Hepatocyte (in vitro differentiated cells): ENCODE data around the gene ARRDC1. TPM values are rescaled to one million over a fixed set of nuclear protein-coding genes. Genes with fewer than 3 reads are reported as not detected.

Experiments used
- DNase-seq: peaks from one replicate; pipeline ENCODE4 v3.0.0-alpha.2; 2016; ENCODE audit warnings: low spot score
- H2AFZ ChIP-seq: fragments of 200-600 bp; sonication (generic); 2 replicates; pipeline ENCODE4 v1.6.0; 2016; ENCODE audit warnings: antibody characterized with exemption, mild to moderate bottlenecking
- H3K27ac ChIP-seq: fragments of 200-600 bp; sonication (generic); 2 replicates; pipeline ENCODE4 v1.5.1; 2016; ENCODE audit warnings: mild to moderate bottlenecking
- H3K27me3 ChIP-seq: fragments of 200-600 bp; sonication (generic); 2 replicates; pipeline ENCODE4 v1.6.1; 2016
- H3K36me3 ChIP-seq: fragments of 200-600 bp; sonication (generic); replicated peaks from 2 replicates; pipeline ENCODE4 v1.5.1; 2016; ENCODE audit warnings: low read depth; ENCODE audit not compliant: insufficient read depth
- H3K4me1 ChIP-seq: fragments of 200-600 bp; sonication (generic); 2 replicates; pipeline ENCODE4 v1.5.1; 2016; ENCODE audit warnings: mild to moderate bottlenecking, moderate library complexity; ENCODE audit not compliant: insufficient read depth
- H3K4me2 ChIP-seq: fragments of 200-600 bp; sonication (generic); 2 replicates; pipeline ENCODE4 v1.6.0; 2016
- H3K4me3 ChIP-seq: fragments of 200-600 bp; sonication (generic); 2 replicates; pipeline ENCODE4 v1.5.1; 2016; ENCODE audit warnings: mild to moderate bottlenecking
- H3K79me2 ChIP-seq: fragments of 200-600 bp; sonication (generic); 2 replicates; pipeline ENCODE4 v1.6.0; 2017; ENCODE audit warnings: mild to moderate bottlenecking
- H3K9me2 ChIP-seq: fragments of 200-600 bp; sonication (generic); replicated peaks from 2 replicates; pipeline ENCODE4 v1.6.0; 2017; ENCODE audit warnings: mild to moderate bottlenecking; ENCODE audit not compliant: insufficient read depth
- H3K9me3 ChIP-seq: fragments of 200-600 bp; sonication (generic); 2 replicates; pipeline ENCODE4 v1.5.1; 2016; ENCODE audit warnings: low read depth, mild to moderate bottlenecking
- H4K20me1 ChIP-seq: fragments of 200-600 bp; sonication (generic); 2 replicates; pipeline ENCODE4 v1.6.0; 2016; ENCODE audit warnings: mild to moderate bottlenecking; ENCODE audit not compliant: insufficient read depth, poor library complexity, severe bottlenecking
- EZH2 ChIP-seq: fragments of 200-600 bp; sonication (generic); IDR thresholded peaks from 2 replicates; pipeline ENCODE4 v1.6.1; 2016; ENCODE audit warnings: antibody characterized with exemption, mild to moderate bottlenecking, borderline replicate concordance
- EZH2phosphoT487 ChIP-seq: fragments of 200-600 bp; sonication (generic); IDR thresholded peaks from one replicate; pipeline ENCODE4 v1.6.1; 2018; ENCODE audit warnings: antibody characterized with exemption, mild to moderate bottlenecking, low read depth, moderate library complexity; ENCODE audit not compliant: unreplicated experiment, severe bottlenecking
- WGBS: methylation state at CpG from one replicate; pipeline ENCODE4 v1.1.6; 2016; ENCODE audit warnings: low lambda C conversion rate; ENCODE audit errors: missing lambda C conversion rate; 5-methylcytosine and 5-hydroxymethylcytosine counted together
- polyA plus RNA-seq: library from polyadenylated mRNA; unstranded; fragments of >200 nt; fragmentation: Nextera tagmentation; extraction: Ambion mirVana; gene quantifications from 2 replicates; pipeline ENCODE4 v1.2.1, GENCODE V29; 2016
- total RNA-seq: library from RNA; depleted of rRNA; stranded (reverse); fragments of >200 nt; gene quantifications from 2 replicates; pipeline ENCODE4 v1.2.3, GENCODE V29; 2014
- TF ChIP-seq, protein P1 (sequence below): fragments of 200-600 bp; sonication (generic); IDR thresholded peaks from 2 replicates; pipeline ENCODE4 v1.5.1; 2016; ENCODE audit warnings: antibody characterized with exemption, mild to moderate bottlenecking; ENCODE audit not compliant: poor library complexity

Gene ARRDC1
- total and polyA plus RNA-seq, 2 experiments from 2014 or later: 62.7 to 102 TPM

DNA sequence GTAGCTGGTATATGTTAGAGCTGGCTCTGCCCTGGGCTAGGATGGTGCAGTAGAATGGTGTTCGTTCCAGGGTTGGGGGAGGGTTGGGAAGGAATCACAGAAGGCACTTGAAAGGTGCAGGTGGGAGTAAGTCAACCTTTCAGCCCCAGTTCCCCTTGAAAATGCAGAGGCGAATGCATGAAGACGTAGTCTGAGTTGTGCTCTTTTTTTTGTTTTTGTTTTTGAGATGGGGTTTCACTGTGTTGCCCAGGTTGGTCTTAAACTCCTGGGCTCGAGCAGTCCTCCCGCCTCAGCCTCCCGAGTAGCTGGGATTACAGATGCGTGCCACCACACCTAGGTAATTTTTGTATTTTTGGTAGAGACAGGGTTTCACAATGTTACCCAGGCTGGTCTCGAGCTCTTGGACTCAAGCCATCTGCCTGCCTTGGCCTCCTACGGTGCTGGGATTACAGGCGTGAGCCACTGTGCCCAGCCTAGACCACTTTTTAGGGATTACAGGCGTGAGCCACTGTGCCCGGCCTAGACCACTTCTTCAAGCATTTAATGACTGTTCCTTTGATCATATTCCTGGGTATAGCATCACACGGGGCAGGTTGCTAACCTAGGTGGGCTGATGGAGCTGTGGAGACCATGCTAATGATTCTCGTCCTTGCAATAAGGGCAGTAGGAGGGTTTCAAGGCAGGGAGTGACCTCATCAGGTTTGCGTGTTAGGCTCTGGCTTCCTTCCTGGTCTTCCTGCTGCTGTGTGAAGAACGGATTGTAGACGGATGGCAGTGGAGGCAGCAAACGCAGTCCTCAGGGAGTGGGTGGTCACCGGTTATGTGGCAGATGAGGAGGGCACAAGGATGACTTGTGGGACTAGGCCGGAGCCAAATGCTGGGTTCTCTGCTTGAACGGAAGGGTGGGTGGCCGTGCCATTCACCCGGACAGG lies 27.0 kb downstream of the ARRDC1 start:
- Histone ChIP-seq H4K20me1 (peaks cover 87% of the 10 kb centered on the region), H3K9me2 (no peaks in the 10 kb centered on the region), H3K79me2 (peaks cover 99% of the 10 kb centered on the region), H3K4me1 (peaks cover 6% of the 10 kb centered on the region), H3K9me3 (no peaks in the 10 kb centered on the region), H3K4me3 (no peak overlapping the region), H3K36me3 (no peaks in the 10 kb centered on the region), H3K4me2 (no peak overlapping the region), H3K27me3 (no peaks in the 10 kb centered on the region), H2AFZ (no peak overlapping the region), H3K27ac (no peak overlapping the region)
- TF ChIP-seq, protein P1, sequence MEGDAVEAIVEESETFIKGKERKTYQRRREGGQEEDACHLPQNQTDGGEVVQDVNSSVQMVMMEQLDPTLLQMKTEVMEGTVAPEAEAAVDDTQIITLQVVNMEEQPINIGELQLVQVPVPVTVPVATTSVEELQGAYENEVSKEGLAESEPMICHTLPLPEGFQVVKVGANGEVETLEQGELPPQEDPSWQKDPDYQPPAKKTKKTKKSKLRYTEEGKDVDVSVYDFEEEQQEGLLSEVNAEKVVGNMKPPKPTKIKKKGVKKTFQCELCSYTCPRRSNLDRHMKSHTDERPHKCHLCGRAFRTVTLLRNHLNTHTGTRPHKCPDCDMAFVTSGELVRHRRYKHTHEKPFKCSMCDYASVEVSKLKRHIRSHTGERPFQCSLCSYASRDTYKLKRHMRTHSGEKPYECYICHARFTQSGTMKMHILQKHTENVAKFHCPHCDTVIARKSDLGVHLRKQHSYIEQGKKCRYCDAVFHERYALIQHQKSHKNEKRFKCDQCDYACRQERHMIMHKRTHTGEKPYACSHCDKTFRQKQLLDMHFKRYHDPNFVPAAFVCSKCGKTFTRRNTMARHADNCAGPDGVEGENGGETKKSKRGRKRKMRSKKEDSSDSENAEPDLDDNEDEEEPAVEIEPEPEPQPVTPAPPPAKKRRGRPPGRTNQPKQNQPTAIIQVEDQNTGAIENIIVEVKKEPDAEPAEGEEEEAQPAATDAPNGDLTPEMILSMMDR: no peak
- no peak for TF ChIP-seq EZH2phosphoT487
- no peak for TF ChIP-seq EZH2
- WGBS: 93% methylated on average over 23 of the region's 23 CpGs
- no peak for DNase-seq

DNA sequence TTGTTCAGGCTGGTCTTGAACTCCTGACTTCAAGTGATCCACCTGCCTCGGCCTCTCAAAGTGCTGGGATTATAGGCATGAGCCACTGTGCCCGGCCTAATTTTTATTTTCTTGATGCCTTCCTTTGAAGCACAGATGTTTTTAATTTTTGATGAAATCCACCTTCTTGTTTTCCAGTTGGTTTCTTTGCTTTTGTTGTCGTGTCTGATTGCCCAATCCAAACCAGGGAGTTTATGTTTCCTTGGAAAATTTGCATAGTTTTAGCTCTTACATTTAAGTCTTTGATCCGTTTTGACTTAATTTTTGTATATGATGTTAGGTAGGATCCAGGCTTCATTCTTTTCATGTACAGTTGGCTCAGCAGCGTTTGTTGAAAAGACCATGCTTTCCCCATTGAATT lies 28.5 kb downstream of the ARRDC1 start:
- H3K79me2 ChIP-seq: peaks cover 99% of the 10 kb centered on the region
- no peak overlapping the region for H3K27ac ChIP-seq
- no peak overlapping the region for H2AFZ ChIP-seq
- 83% methylated on average over 5 of the region's 5 CpGs for WGBS
- no peaks in the 10 kb centered on the region for H3K36me3 ChIP-seq
- H3K27me3 ChIP-seq: no peaks in the 10 kb centered on the region
- H3K9me2 ChIP-seq: no peaks in the 10 kb centered on the region
- H4K20me1 ChIP-seq: peaks cover 82% of the 10 kb centered on the region
- TF ChIP-seq EZH2phosphoT487 (no peak), EZH2 (no peak)
- TF ChIP-seq, protein P1: no peak
- H3K4me2 ChIP-seq: no peak overlapping the region
- no peaks in the 10 kb centered on the region for H3K9me3 ChIP-seq
- peaks cover 6% of the 10 kb centered on the region for H3K4me1 ChIP-seq
- no peak overlapping the region for H3K4me3 ChIP-seq
- no peak for DNase-seq

DNA sequence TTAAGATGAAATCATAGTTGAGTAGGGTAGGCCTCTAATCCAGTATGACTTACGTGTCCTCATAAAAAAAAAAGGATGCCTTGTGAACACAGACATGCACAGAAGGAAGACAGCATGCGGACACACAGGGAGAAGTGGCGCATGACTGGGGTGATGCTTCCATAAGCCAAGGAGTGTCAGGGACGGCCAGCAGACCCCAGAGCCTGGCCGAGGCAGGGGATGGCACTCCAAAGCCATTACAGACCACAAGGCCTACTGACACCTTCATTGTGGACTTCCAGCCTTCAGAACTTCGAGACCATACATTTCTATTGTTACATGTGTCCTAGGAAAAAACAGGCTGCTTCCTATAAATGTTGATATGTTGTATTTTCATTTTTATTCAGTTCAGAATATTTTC lies 33.2 kb downstream of the ARRDC1 start:
- Histone ChIP-seq H3K9me3 (no peaks in the 10 kb centered on the region), H2AFZ (no peak overlapping the region), H3K79me2 (peaks cover 99% of the 10 kb centered on the region), H3K4me2 (no peak overlapping the region), H3K4me3 (no peak overlapping the region), H3K27ac (no peak overlapping the region), H3K9me2 (no peaks in the 10 kb centered on the region), H4K20me1 (peaks cover 74% of the 10 kb centered on the region), H3K27me3 (no peaks in the 10 kb centered on the region), H3K36me3 (no peaks in the 10 kb centered on the region), H3K4me1 (no peaks in the 10 kb centered on the region)
- 86% methylated on average over 6 of the region's 6 CpGs for WGBS
- TF ChIP-seq, protein P1: no peak
- TF ChIP-seq EZH2phosphoT487 (no peak), EZH2 (no peak)
- no peak for DNase-seq
